BJ (cell line): ENCODE results near the gene CCDC61. TPM values are rescaled to one million over a fixed set of nuclear protein-coding genes. Genes with fewer than 3 reads are reported as not detected.
A peak's percentile ranks its signal among the peaks of the same experiment; 100 is the strongest.

Experiments
- CTCF ChIA-PET: fragments of 350-600 bp; formaldehyde crosslinking; extraction: SDS; loops from one replicate; lab custom pipeline; 2021; ENCODE audit warnings: antibody characterized with exemption, inconsistent platforms; lab: Yijun Ruan, JAX
- POLR2A ChIA-PET: fragments of 300-600 bp; sonication (Branson Sonifier 250); formaldehyde crosslinking; extraction: SDS; loops from one replicate; lab custom pipeline; 2021; ENCODE audit warnings: antibody characterized with exemption; lab: Charles Lee
- DNase-seq: peaks from one replicate; pipeline ENCODE4 v3.0.0-alpha.2; 2011; ENCODE audit warnings: low read depth
- H3K27me3 ChIP-seq: 2 replicates; pipeline ENCODE4 v1.6.0; 2011; ENCODE audit warnings: low read length; ENCODE audit not compliant: control insufficient read depth, insufficient read depth
- H3K36me3 ChIP-seq: 2 replicates; pipeline ENCODE4 v1.5.1; 2011; ENCODE audit warnings: low read length; ENCODE audit not compliant: control insufficient read depth, insufficient read depth
- H3K4me3 ChIP-seq: 2 replicates; pipeline ENCODE4 v1.5.1; 2011; ENCODE audit warnings: low read depth, mild to moderate bottlenecking, control low read depth, low read length
- polyA plus RNA-seq: library from polyadenylated mRNA; depleted of rRNA; stranded (reverse); fragments of >200 nt; gene quantifications from 2 replicates; pipeline ENCODE4 v1.2.3, GENCODE V29; 2011; rRNA removed
- small RNA-seq: library from RNA; depleted of rRNA; stranded (forward); fragments of <200 nt; gene quantifications from one replicate; pipeline ENCODE3, GENCODE V24; 2012; ENCODE audit warnings: low replicate concordance, low read depth; ENCODE audit not compliant: insufficient read length
- TF ChIP-seq, protein P1 (sequence below): IDR thresholded peaks from 2 replicates; pipeline ENCODE4 v1.5.1; 2011; ENCODE audit warnings: low read depth, mild to moderate bottlenecking, control low read depth, inconsistent platforms, low read length, moderate library complexity; ENCODE audit not compliant: insufficient read depth

CCDC61 gene
- polyA plus RNA-seq, 1 experiment = 8.4 TPM

DNA sequence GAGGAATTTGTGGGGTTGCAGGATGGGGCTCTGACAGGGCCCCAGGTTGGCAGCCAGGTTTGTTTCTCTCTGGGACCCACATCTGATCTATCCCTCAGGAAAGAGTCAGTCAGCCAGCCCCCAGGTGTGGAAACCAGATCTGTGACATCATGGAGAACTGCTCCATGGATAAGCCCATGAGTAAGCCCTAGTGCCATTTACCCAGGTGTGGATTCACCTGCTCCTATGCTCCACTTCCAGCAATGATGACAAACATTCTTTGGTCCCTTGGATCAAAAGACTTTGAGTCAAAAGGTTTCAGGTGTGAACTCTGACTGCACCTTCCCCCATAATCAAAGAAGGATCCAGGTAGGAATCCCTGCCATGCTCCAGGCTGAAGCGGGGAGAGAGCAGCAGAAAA is 72.4 kb downstream of the CCDC61 start:
- H3K4me3 ChIP-seq = no peak overlapping the region
- ChIA-PET POLR2A (interaction anchor here (0.6 kb wide), 1 partner anchor 300 kb away, joined by 3 read pairs; no protein-coding TSS in a partner anchor), CTCF (interaction anchor here (0.6 to 4.3 kb wide), 5 partner anchors 10 to 49 kb away, joined by 3 to 23 read pairs (median 3); no protein-coding TSS in a partner anchor)
- H3K36me3 ChIP-seq = no peaks in the 10 kb centered on the region
- TF ChIP-seq, protein P1, sequence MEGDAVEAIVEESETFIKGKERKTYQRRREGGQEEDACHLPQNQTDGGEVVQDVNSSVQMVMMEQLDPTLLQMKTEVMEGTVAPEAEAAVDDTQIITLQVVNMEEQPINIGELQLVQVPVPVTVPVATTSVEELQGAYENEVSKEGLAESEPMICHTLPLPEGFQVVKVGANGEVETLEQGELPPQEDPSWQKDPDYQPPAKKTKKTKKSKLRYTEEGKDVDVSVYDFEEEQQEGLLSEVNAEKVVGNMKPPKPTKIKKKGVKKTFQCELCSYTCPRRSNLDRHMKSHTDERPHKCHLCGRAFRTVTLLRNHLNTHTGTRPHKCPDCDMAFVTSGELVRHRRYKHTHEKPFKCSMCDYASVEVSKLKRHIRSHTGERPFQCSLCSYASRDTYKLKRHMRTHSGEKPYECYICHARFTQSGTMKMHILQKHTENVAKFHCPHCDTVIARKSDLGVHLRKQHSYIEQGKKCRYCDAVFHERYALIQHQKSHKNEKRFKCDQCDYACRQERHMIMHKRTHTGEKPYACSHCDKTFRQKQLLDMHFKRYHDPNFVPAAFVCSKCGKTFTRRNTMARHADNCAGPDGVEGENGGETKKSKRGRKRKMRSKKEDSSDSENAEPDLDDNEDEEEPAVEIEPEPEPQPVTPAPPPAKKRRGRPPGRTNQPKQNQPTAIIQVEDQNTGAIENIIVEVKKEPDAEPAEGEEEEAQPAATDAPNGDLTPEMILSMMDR = no peak
- peaks cover 10% of the 10 kb centered on the region for H3K27me3 ChIP-seq
- DNase-seq = no peak

Small RNA genes within 50 kb of the gene (small RNA-seq; reads per million reads assigned to genes)
- gene MIR769 = 6.1 reads per million, percentile 67 among the genes with 10 or more reads in this experiment

Other genes starting within 250 kb of the CCDC61 start
- gene SIX5, start 226.2 kb upstream of the CCDC61 start, polyA plus RNA-seq = 6.6 and 12.5 TPM in 2 replicates
- 86.2 and 131 TPM in 2 replicates for gene DMPK, start 213.0 kb upstream of the CCDC61 start, polyA plus RNA-seq
- 20.3 and 28.6 TPM in 2 replicates for gene DMWD, start 202.6 kb upstream of the CCDC61 start, polyA plus RNA-seq
- not detected in 2 replicates for gene RSPH6A, start 180.2 kb upstream of the CCDC61 start, polyA plus RNA-seq
- gene SYMPK, start 132.3 kb upstream of the CCDC61 start, polyA plus RNA-seq = 45.8 and 60.2 TPM in 2 replicates
- not detected in 2 replicates for gene FOXA3, start 131.1 kb upstream of the CCDC61 start, polyA plus RNA-seq
- 7.1 and 11.9 TPM in 2 replicates for gene IRF2BP1, start 109.3 kb upstream of the CCDC61 start, polyA plus RNA-seq
- 1.6 and 1.8 TPM in 2 replicates for gene MYPOP, start 92.9 kb upstream of the CCDC61 start, polyA plus RNA-seq
- gene NANOS2, start 80.7 kb upstream of the CCDC61 start, polyA plus RNA-seq = not detected in 2 replicates
- gene NOVA2, start 21.6 kb upstream of the CCDC61 start, polyA plus RNA-seq = 0.01 TPM in 2 replicates
- gene PGLYRP1, start 27.6 kb downstream of the CCDC61 start, polyA plus RNA-seq = not detected in 2 replicates
- not detected in 2 replicates for gene IGFL4, start 45.5 kb downstream of the CCDC61 start, polyA plus RNA-seq
- not detected in 2 replicates for gene IGFL3, start 129.2 kb downstream of the CCDC61 start, polyA plus RNA-seq
- not detected in 2 replicates for gene IGFL2, start 152.8 kb downstream of the CCDC61 start, polyA plus RNA-seq
- gene IGFL1, start 234.3 kb downstream of the CCDC61 start, polyA plus RNA-seq = not detected in 2 replicates